ENCODE data around the gene SIN3B. TPM values are rescaled to one million over a fixed set of nuclear protein-coding genes. Genes with fewer than 3 reads are reported as not detected.

Gene SIN3B
- total and polyA plus RNA-seq, 2 donors from 2014 or later = 12.2 to 62.0 TPM

- no peak for TF ChIP-seq CTCF (IDR thresholded peaks at IDR 0.05; ENCODE audit: borderline replicate concordance, extremely low read depth, insufficient read depth)
- FAIRE-seq (no peak), DNase-seq (peak in 1 of 5 donors; percentile 22)
- Histone ChIP-seq H3K4me1 (ENCODE audit: control insufficient read depth in 2 of 3, insufficient read depth in 2 of 3, low read depth in 1 of 3, low read length in 3 of 3) (no peaks in the 10 kb centered on the region), H3K9me3 (ENCODE audit: control insufficient read depth in 2 of 3, insufficient read depth in 1 of 3, low read length in 3 of 3) (peaks cover 0 to 16% (median 4%) of the 10 kb centered on the region in 3 donors), H3K9ac (ENCODE audit: low read length in 3 of 3) (no peak overlapping the region), H3K36me3 (ENCODE audit: control insufficient read depth in 2 of 3, insufficient read depth in 3 of 3, low read length in 3 of 3) (no peaks in the 10 kb centered on the region), H3K27ac (ENCODE audit: low read depth in 2 of 2, low read length in 2 of 2) (no peak overlapping the region), H3K27me3 (ENCODE audit: control insufficient read depth, insufficient read depth, low read length) (no peaks in the 10 kb centered on the region), H3K4me3 (ENCODE audit: low read length in 3 of 3) (no peak overlapping the region)
- intact Hi-C loops (cut with DNase I) = no loop called here
Measured at GRCh38 chr19:16917401-16917800, 88.2 kb downstream of the SIN3B start.

GRCh38 chr19:16919496-16919895 is 90.3 kb downstream of the SIN3B start:
- no peak for FAIRE-seq

GRCh38 chr19:16920816-16921529 is 91.8 kb downstream of the SIN3B start:
- Histone ChIP-seq H3K27me3 (ENCODE audit: control insufficient read depth, insufficient read depth, low read length) (no peaks in the 10 kb centered on the region), H3K27ac (ENCODE audit: low read depth in 2 of 2, low read length in 2 of 2) (no peak overlapping the region), H3K36me3 (ENCODE audit: control insufficient read depth in 2 of 3, insufficient read depth in 3 of 3, low read length in 3 of 3) (no peaks in the 10 kb centered on the region), H3K4me1 (ENCODE audit: control insufficient read depth in 2 of 3, insufficient read depth in 2 of 3, low read depth in 1 of 3, low read length in 3 of 3) (no peaks in the 10 kb centered on the region), H3K4me3 (ENCODE audit: low read length in 3 of 3) (no peak overlapping the region), H3K9me3 (ENCODE audit: control insufficient read depth in 2 of 3, insufficient read depth in 1 of 3, low read length in 3 of 3) (peaks cover 0 to 4% (median 0%) of the 10 kb centered on the region in 3 donors), H3K9ac (ENCODE audit: low read length in 3 of 3) (no peak overlapping the region)
- intact Hi-C loops (cut with DNase I) = no loop called here
- FAIRE-seq (no peak), DNase-seq (peak in 1 of 5 donors; percentile 64)
- no peak for TF ChIP-seq CTCF (IDR thresholded peaks at IDR 0.05; ENCODE audit: borderline replicate concordance, extremely low read depth, insufficient read depth)

More at GRCh38 chr19:16919496-16919895, 90.3 kb downstream of the SIN3B start:
- TF ChIP-seq CTCF (IDR thresholded peaks at IDR 0.05; ENCODE audit: borderline replicate concordance, extremely low read depth, insufficient read depth) = no peak
- Histone ChIP-seq H3K9me3 (ENCODE audit: control insufficient read depth in 2 of 3, insufficient read depth in 1 of 3, low read length in 3 of 3) (peaks cover 0 to 4% (median 0%) of the 10 kb centered on the region in 3 donors), H3K4me3 (ENCODE audit: low read length in 3 of 3) (no peak overlapping the region), H3K36me3 (ENCODE audit: control insufficient read depth in 2 of 3, insufficient read depth in 3 of 3, low read length in 3 of 3) (no peaks in the 10 kb centered on the region), H3K27me3 (ENCODE audit: control insufficient read depth, insufficient read depth, low read length) (no peaks in the 10 kb centered on the region), H3K9ac (ENCODE audit: low read length in 3 of 3) (no peak overlapping the region), H3K27ac (ENCODE audit: low read depth in 2 of 2, low read length in 2 of 2) (no peak overlapping the region), H3K4me1 (ENCODE audit: control insufficient read depth in 2 of 3, insufficient read depth in 2 of 3, low read depth in 1 of 3, low read length in 3 of 3) (no peaks in the 10 kb centered on the region)
- peak in 1 of 5 donors; percentile 18 for DNase-seq
- intact Hi-C loops (cut with DNase I) = no loop called here
